GM19397 (cell line): ENCODE data around the gene TTC39C.
"Not testable (repeated sequence)": the region's sequence is repeated elsewhere in the genome, so short reads cannot be mapped to it uniquely, and the experiment has no call there.

Experiments
- ATAC-seq: cut with Tn5 transposase; IDR thresholded peaks from one replicate; pipeline ENCODE4 v1.9.1; 2021; ENCODE audit warnings: mild to moderate bottlenecking, moderate library complexity; ENCODE audit not compliant: unreplicated experiment

TTC39C gene

GRCh38 chr18:24015639-24016631, 1.4 kb downstream of the TTC39C start:
- ATAC-seq: no peak

GRCh38 chr18:24016643-24017042, 2.1 kb downstream of the TTC39C start:
- no peak for ATAC-seq

DNA sequence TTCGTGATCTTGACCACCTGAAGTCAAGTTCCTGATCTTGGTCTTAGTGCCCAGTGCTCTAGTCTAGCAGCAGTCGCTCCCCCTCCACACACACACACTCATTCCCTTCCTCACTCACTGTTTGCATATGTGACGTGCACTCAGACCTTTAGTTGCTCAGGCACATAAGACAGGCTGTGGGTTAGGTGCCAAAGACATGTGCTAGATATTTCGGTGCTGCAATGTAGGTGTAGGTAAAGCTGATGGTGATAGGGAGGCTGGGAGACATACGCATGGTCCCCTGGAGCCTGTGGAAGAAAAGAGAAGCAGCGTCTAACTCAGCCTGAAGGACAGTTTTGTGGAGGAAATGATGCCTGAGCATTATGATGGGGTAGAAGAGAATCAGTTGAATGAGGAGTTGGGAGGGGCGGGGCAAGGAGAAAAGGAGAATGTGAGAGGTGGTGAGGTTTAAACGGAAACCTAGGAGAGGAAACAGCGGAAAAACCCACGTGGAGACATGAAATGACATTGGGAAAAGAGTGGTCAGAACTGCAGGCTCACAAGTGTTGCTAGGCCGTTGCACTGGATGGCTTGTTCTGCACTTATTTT, 3.8 kb downstream of the TTC39C start:
- no peak for ATAC-seq

DNA sequence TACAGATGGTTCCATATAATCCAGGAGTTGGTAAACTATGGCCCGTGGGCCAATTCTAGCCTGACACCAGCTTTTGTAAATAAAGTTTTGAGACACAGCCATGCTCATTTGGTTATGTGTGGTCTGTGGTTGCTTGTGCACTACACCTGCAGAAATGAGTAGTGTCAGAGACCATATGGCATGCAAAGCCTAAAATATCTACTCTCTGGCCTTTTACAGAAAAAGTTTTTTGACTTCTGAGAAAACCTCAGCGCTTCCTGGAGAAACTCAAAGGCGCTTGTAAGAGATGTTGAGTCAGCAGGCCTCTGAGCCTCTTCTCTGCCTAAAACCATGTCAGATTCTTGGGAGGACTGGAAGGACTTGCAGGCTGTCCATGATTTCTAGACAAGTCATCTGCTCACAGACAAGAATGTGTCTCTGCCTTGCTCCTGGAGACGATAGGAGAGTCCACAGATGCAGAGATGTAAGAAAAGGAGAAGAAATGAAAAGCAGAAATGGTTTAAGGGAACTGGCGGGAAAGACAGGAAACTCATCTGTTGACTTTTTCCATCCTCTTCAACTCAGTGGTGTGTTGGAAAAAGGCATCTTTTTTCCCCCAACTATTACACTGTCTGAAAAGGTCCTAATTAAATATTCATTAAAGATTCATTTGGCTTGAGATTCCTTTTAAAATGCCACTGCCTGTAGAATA, 5.2 kb downstream of the TTC39C start:
- peak; percentile 78 for ATAC-seq

GRCh38 chr18:24021505-24021904, 7.0 kb downstream of the TTC39C start:
- no peak for ATAC-seq

GRCh38 chr18:24022161-24022560, 7.6 kb downstream of the TTC39C start:
- ATAC-seq: no peak

DNA sequence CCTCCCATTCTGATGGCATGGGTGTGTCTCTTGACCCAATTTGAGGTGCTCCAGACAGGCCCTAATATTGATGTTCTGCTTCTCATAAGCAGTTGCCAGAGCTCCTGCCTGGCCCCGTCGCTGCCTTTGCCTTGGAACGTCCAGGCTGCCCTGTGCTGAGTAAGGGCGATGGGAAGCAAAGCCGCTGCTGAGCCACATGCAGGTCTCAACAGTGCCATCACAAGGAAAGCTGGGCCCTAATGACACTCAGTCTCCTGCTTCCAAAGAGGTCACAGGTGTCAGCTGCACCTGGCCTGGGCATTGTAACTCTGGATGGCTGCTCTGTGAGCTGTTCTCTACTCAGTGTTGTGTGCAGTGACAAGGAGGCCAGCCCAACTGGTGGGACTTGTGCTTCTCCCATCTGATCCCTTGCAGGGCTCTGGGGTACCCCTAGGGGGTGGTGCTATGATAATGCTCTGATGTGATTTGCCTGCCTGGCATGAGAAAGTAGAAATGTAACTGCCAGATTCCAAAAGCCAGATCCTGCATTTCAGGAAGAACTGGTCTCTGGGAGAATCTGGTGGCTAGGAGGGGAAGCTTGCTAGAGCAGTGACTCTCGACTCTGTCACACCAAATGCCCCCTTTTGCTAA, 8.7 kb downstream of the TTC39C start:
- ATAC-seq: no peak

DNA sequence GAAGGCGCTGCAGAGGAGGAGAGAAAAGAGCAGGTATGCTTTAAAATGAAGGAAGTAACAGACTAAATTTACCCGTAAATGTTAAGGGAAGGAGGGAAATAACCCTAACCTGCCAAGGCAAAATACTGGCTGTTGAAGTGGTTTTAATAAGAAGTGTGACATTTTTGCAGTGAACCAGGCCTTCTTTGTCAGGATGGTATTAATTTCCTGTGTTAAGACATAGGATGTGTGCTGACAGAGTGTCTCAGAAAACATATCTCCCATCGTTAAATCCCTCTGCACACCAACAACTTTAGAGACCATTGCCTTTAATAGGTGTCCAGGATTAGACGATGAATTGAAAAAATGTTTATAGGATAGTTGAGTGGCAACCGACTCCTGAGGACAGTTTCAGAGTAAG, 9.9 kb downstream of the TTC39C start:
- no peak for ATAC-seq

DNA sequence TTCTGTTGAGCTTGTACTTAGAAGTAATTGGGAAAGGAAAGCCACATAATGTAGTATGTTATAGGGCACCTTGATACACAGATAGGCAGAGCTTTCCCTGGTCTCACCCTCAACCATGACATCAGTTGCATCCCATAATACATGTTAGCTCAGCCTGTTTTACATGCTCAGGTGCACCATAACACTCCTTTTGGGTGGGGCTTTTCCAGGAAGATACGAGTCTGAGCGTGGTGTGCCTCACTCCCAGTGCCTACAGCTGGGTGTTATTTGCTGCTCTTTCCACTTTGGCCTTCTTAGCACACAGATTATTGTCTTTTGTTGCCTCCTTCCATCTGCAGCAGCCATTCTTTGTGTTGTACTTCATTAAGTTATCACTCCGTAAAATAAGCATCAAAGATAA, 11.9 kb downstream of the TTC39C start:
- no peak for ATAC-seq

DNA sequence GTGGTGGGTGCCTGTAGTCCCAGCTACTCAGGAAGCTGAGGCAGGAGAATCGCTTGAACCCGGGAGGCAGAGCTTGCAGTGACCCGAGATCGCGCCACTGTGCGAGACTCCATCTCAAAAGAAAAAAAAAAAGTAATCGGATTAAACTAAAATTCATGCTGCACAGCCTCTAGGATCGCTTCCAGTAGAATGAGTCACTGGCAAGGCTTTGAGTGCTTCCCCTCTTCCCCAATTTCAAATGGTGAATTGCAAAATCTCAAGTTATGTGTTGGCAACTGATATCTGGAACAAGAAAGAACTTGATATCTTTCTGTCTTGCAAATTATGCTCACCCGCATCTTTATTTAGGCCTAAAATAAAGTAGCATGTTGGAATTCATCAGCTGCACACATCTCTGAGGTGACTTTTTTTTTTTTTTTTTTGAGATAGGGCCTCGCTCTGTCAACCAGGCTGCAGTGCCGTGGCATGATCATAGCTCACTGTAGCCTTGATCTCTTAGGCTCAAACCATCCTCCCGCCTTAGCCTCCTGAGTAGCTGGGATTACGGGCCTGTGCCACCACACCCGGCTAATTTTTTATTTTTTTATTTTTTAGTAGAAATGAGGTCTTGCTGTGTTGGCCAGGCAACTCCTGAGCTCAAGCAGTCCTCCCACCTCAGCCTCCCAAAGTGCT, 12.7 kb downstream of the TTC39C start:
- no peak for ATAC-seq

- not testable (repeated sequence) for ATAC-seq
These were observed 14.4 kb downstream of the TTC39C start for GRCh38 chr18:24028946-24029345.

DNA sequence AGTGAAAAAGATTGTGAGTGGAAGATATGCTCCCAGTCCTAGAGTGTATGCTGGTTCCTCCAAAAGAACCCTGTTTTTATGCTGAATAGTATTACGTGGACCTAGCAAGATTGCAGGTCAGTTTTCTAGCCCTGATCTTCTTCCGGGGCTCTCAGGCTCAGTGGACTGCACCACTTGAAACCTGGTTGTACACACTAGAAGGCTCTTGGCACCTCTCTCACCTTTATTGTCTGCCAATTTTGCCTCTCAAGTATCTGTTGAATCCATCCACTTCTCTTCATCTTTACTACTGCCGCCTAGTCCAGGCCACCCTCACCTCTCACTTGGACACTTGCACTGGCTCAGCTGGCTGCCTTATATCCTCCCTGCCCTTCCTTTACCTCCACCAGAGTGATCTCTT, 16.8 kb downstream of the TTC39C start:
- ATAC-seq: no peak

- peak; percentile 76 for ATAC-seq
These were observed 17.4 kb downstream of the TTC39C start for GRCh38 chr18:24031916-24032315.

GRCh38 chr18:24033641-24034412, 19.3 kb downstream of the TTC39C start:
- ATAC-seq: no peak

GRCh38 chr18:24035316-24035715, 20.8 kb downstream of the TTC39C start:
- ATAC-seq: no peak

DNA sequence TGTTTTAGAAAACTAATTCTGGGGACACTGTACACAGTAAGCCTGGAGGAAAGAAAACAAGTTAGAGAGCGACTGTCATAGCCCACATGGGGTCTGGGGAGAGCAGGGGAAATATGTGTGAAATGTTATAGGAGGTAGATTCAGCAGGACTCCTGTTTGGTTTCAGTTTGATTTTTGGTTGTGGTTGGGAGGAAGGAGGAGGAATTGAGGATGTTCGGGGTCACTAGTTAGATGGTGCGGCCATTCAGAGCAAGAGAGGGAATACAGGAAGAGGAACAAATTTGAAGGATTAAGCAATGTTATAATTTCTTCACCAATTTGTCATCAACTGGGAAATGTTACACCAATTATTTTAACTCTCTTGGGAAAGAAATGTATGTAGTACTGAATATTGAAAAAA, 25.1 kb downstream of the TTC39C start:
- no peak for ATAC-seq

GRCh38 chr18:24041691-24042090, 27.1 kb downstream of the TTC39C start:
- ATAC-seq: no peak

DNA sequence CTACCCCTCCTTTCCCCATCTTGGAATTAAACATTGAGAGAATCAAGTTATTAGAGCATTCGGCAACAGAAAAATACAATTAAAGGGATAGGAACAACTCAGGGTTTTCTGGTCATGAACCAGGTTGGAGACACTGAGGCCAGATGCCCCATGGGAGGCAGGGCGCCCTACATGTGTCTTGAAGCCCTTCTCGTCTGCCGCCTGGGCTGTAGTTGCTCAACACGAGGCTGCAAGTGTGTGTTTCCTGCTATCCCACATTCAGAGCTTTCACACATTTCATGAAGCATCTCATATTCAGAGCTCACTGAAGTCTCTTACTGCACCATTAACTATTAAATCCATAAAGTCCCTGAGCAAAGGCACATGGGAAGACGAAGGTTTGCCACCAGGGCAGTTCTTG, 28.8 kb downstream of the TTC39C start:
- no peak for ATAC-seq

GRCh38 chr18:24048261-24048660, 33.7 kb downstream of the TTC39C start:
- no peak for ATAC-seq

- ATAC-seq: no peak
These were observed 34.6 kb downstream of the TTC39C start for GRCh38 chr18:24049142-24049541.
